Gastroesophageal sphincter (tissue), 2 donors: ENCODE data around the gene SKA2.

ENCODE experiments used
- EP300 ChIP-seq: sonication (generic); formaldehyde crosslinking; IDR thresholded peaks from one replicate; pipeline ENCODE4 v1.6.1; 2017; ENCODE audit warnings: antibody characterized with exemption, mild to moderate bottlenecking
- POLR2AphosphoS5 ChIP-seq: sonication (generic); formaldehyde crosslinking; IDR thresholded peaks from one replicate; pipeline ENCODE4 v1.6.1; 2017; ENCODE audit warnings: antibody characterized with exemption

- TF ChIP-seq POLR2AphosphoS5: no peak
- TF ChIP-seq EP300: no peak
These were observed 49.0 kb downstream of the SKA2 start for GRCh38 chr17:59105852-59106462.
